ENCODE results near the gene CCDC57. TPM values are rescaled to one million over a fixed set of nuclear protein-coding genes. Genes with fewer than 3 reads are reported as not detected.

Gene CCDC57
- total and polyA plus RNA-seq, 9 of the 15 experiments (the other 6 are each of a cell fraction or from before 2014, with no cell fraction given): 0.83 to 36.2 (median 13.6) TPM

GRCh38 chr17:82217530-82218204 is 5.0 kb upstream of the CCDC57 start (continued):
- TF ChIP-seq MBD1 (CRISPR knock-in tag; IDR thresholded peaks at IDR 0.05) (no peak), ARID4B (CRISPR knock-in tag; IDR thresholded peaks at IDR 0.05) (0 out of 2 replicates have a peak, but pooled peaks have one; percentile 13), ZNF165 (CRISPR knock-in tag; IDR thresholded peaks at IDR 0.05; ENCODE audit: borderline replicate concordance) (peak; percentile 75; the same call in 1 of the 2 replicates), TBL1XR1 (IDR thresholded peaks at IDR 0.05; ENCODE audit: low read length in 2 of 2) (no peak), GABPA (tag; conservative IDR thresholded peaks at IDR 0.05; ENCODE audit: low read depth) (peak; percentile 77), ZBTB8A (IDR thresholded peaks at IDR 0.05; ENCODE audit: partially characterized antibody) (no peak), THRB (CRISPR knock-in tag; conservative IDR thresholded peaks at IDR 0.05) (no peak), MCM5 (IDR thresholded peaks at IDR 0.05; ENCODE audit: low read depth) (no peak), ZNF766 (CRISPR knock-in tag; conservative IDR thresholded peaks at IDR 0.05) (0 out of 2 replicates have a peak, but pooled peaks have one; percentile 50), ZEB2 (IDR thresholded peaks at IDR 0.05) (no peak), RBBP5 (IDR thresholded peaks at IDR 0.05; ENCODE audit: borderline replicate concordance, insufficient read depth, low read length, poor library complexity, severe bottlenecking) (no peak), ZBTB7A (IDR thresholded peaks at IDR 0.05; ENCODE audit: borderline replicate concordance, control insufficient read depth, low read depth, low read length) (peak; percentile 66; the same call in 1 of the 2 replicates), SNIP1 (IDR thresholded peaks at IDR 0.05; ENCODE audit: low read depth) (no peak), ZNF134 (CRISPR knock-in tag; conservative IDR thresholded peaks at IDR 0.05) (no peak), NR4A1 (CRISPR knock-in tag; IDR thresholded peaks at IDR 0.05) (no peak), NR4A1 (tag; IDR thresholded peaks at IDR 0.05) (peak; percentile 7; the same call in 1 of the 2 replicates), IRF9 (tag; IDR thresholded peaks at IDR 0.05) (no peak; the same call in 1 of the 2 replicates), MCM2 (IDR thresholded peaks at IDR 0.05; ENCODE audit: low read depth) (no peak)
